Measurements from ENCODE around the gene NIPBL.

The NIPBL gene

GRCh38 chr5:36938129-36938528 is 61.6 kb downstream of the NIPBL start:
- no peak for TF ChIP-seq TEAD4 (IDR thresholded peaks at IDR 0.05)
- TF ChIP-seq ZBTB7A (IDR thresholded peaks at IDR 0.05; ENCODE audit: low read depth), result no peak
- TF ChIP-seq TAF1 (IDR thresholded peaks at IDR 0.05; ENCODE audit: low read depth), result no peak
- TF ChIP-seq CREB1 (IDR thresholded peaks at IDR 0.05; ENCODE audit: low read depth), result no peak
- no peak for TF ChIP-seq TCF12 (IDR thresholded peaks at IDR 0.05; ENCODE audit: low read depth)
- no peak for TF ChIP-seq EGR1 (IDR thresholded peaks at IDR 0.05)
- TF ChIP-seq CEBPB (IDR thresholded peaks at IDR 0.05), result no peak
- no peak for TF ChIP-seq MAX (IDR thresholded peaks at IDR 0.05)
- TF ChIP-seq USF1 (IDR thresholded peaks at IDR 0.05), result no peak
- no peak for TF ChIP-seq EP300 (IDR thresholded peaks at IDR 0.05; ENCODE audit: borderline replicate concordance)
- TF ChIP-seq NFIC (IDR thresholded peaks at IDR 0.05), result no peak
- no peak for TF ChIP-seq YY1 (IDR thresholded peaks at IDR 0.05; ENCODE audit: low read depth)
- no peak for TF ChIP-seq RAD21 (IDR thresholded peaks at IDR 0.05; ENCODE audit: low read depth)
- no peak for TF ChIP-seq REST (IDR thresholded peaks at IDR 0.05; ENCODE audit: low read depth)
- TF ChIP-seq FOXM1 (IDR thresholded peaks at IDR 0.05; ENCODE audit: borderline replicate concordance, low read depth), result no peak

- TF ChIP-seq NFIC (IDR thresholded peaks at IDR 0.05) (no peak), YY1 (IDR thresholded peaks at IDR 0.05; ENCODE audit: low read depth) (no peak), TCF12 (IDR thresholded peaks at IDR 0.05; ENCODE audit: low read depth) (no peak), FOXM1 (IDR thresholded peaks at IDR 0.05; ENCODE audit: borderline replicate concordance, low read depth) (no peak), CEBPB (IDR thresholded peaks at IDR 0.05) (no peak), EGR1 (IDR thresholded peaks at IDR 0.05) (no peak), RAD21 (IDR thresholded peaks at IDR 0.05; ENCODE audit: low read depth) (no peak), ZBTB7A (IDR thresholded peaks at IDR 0.05; ENCODE audit: low read depth) (no peak)
These were observed 63.6 kb downstream of the NIPBL start for GRCh38 chr5:36939969-36940858.

GRCh38 chr5:36943584-36943983 is 67.0 kb downstream of the NIPBL start:
- no peak for TF ChIP-seq FOXM1 (IDR thresholded peaks at IDR 0.05; ENCODE audit: borderline replicate concordance, low read depth)
- no peak for TF ChIP-seq TAF1 (IDR thresholded peaks at IDR 0.05; ENCODE audit: low read depth)
- no peak for TF ChIP-seq CEBPB (IDR thresholded peaks at IDR 0.05)
- TF ChIP-seq USF1 (IDR thresholded peaks at IDR 0.05), result no peak

- TF ChIP-seq TAF1 (IDR thresholded peaks at IDR 0.05; ENCODE audit: low read depth), result no peak
- no peak for TF ChIP-seq REST (IDR thresholded peaks at IDR 0.05; ENCODE audit: low read depth)
- TF ChIP-seq YY1 (IDR thresholded peaks at IDR 0.05; ENCODE audit: low read depth), result no peak
- no peak for TF ChIP-seq EP300 (IDR thresholded peaks at IDR 0.05; ENCODE audit: borderline replicate concordance)
- TF ChIP-seq TCF12 (IDR thresholded peaks at IDR 0.05; ENCODE audit: low read depth), result no peak
- no peak for TF ChIP-seq EGR1 (IDR thresholded peaks at IDR 0.05)
- TF ChIP-seq TEAD4 (IDR thresholded peaks at IDR 0.05), result no peak
- no peak for TF ChIP-seq RAD21 (IDR thresholded peaks at IDR 0.05; ENCODE audit: low read depth)
- TF ChIP-seq CEBPB (IDR thresholded peaks at IDR 0.05), result no peak
These were observed 67.5 kb downstream of the NIPBL start for GRCh38 chr5:36944024-36944423.

GRCh38 chr5:36944607-36945225 is 68.1 kb downstream of the NIPBL start:
- TF ChIP-seq RAD21 (IDR thresholded peaks at IDR 0.05; ENCODE audit: low read depth) (peak; percentile 26; the same call in 1 of the 2 replicates), TEAD4 (IDR thresholded peaks at IDR 0.05) (no peak)

- TF ChIP-seq REST (IDR thresholded peaks at IDR 0.05; ENCODE audit: low read depth) (no peak), FOXM1 (IDR thresholded peaks at IDR 0.05; ENCODE audit: borderline replicate concordance, low read depth) (no peak), RAD21 (IDR thresholded peaks at IDR 0.05; ENCODE audit: low read depth) (no peak), YY1 (IDR thresholded peaks at IDR 0.05; ENCODE audit: low read depth) (no peak), MAX (IDR thresholded peaks at IDR 0.05) (no peak), TEAD4 (IDR thresholded peaks at IDR 0.05) (no peak), TAF1 (IDR thresholded peaks at IDR 0.05; ENCODE audit: low read depth) (no peak), CEBPB (IDR thresholded peaks at IDR 0.05) (no peak), CREB1 (IDR thresholded peaks at IDR 0.05; ENCODE audit: low read depth) (no peak), USF1 (IDR thresholded peaks at IDR 0.05) (no peak), ZBTB7A (IDR thresholded peaks at IDR 0.05; ENCODE audit: low read depth) (no peak), TCF12 (IDR thresholded peaks at IDR 0.05; ENCODE audit: low read depth) (no peak), NFIC (IDR thresholded peaks at IDR 0.05) (no peak), EGR1 (IDR thresholded peaks at IDR 0.05) (no peak), EP300 (IDR thresholded peaks at IDR 0.05; ENCODE audit: borderline replicate concordance) (no peak)
These were observed 69.1 kb downstream of the NIPBL start for GRCh38 chr5:36945687-36946086.
